Stimulated activated CD4-positive, alpha-beta T cell treated with anti-CD3 and anti-CD28 coated beads, Interleukin-1b, Interleukin-23, amount 100 ng/mL, for 24 hours (primary cell): ENCODE measurements around the gene TMEM119.
"Not testable (repeated sequence)": the region's sequence is repeated elsewhere in the genome, so short reads cannot be mapped to it uniquely, and the experiment has no call there.

Experiments
- DNase-seq, 4 experiments: peaks; one replicate each; pipeline ENCODE4 v3.0.0-alpha.2; 2020; ENCODE audit warnings: low read depth in 4 of 4, low spot score in 1 of 4

TMEM119 gene

GRCh38 chr12:108635201-108635996, 37.5 kb upstream of the TMEM119 start:
- DNase-seq: no peak

- no peak for DNase-seq
Observed at GRCh38 chr12:108634341-108634751, 36.5 kb upstream of the TMEM119 start.

- DNase-seq: peak in 3 of 4 experiments; percentile 42 to 66 (median 65)
Observed at GRCh38 chr12:108633534-108634248, 35.8 kb upstream of the TMEM119 start, which contains the start of gene SELPLG. Gene SELPLG (minus strand): TSS chr12:108633894. CDS start chr12:108624307, 9,587 bp downstream.

- no peak for DNase-seq
Observed at GRCh38 chr12:108633081-108633533, 35.2 kb upstream of the TMEM119 start.

- DNase-seq: not testable (repeated sequence)
Observed at GRCh38 chr12:108631261-108631660, 33.4 kb upstream of the TMEM119 start.

GRCh38 chr12:108630481-108631207, 32.8 kb upstream of the TMEM119 start:
- no peak for DNase-seq

GRCh38 chr12:108629824-108630476, 32.1 kb upstream of the TMEM119 start:
- no peak for DNase-seq

- DNase-seq: no peak
Observed at GRCh38 chr12:108629151-108629550, 31.3 kb upstream of the TMEM119 start.

GRCh38 chr12:108627134-108627920, 29.4 kb upstream of the TMEM119 start:
- DNase-seq: no peak

GRCh38 chr12:108625228-108625627, 27.3 kb upstream of the TMEM119 start:
- DNase-seq: no peak

GRCh38 chr12:108623577-108623976, 25.7 kb upstream of the TMEM119 start:
- DNase-seq: no peak

GRCh38 chr12:108622921-108623514, 25.1 kb upstream of the TMEM119 start:
- DNase-seq: no peak

- DNase-seq: no peak
Observed at GRCh38 chr12:108622421-108622820, 24.5 kb upstream of the TMEM119 start.

- DNase-seq: no peak
Observed at GRCh38 chr12:108621161-108621560, 23.3 kb upstream of the TMEM119 start.

GRCh38 chr12:108620236-108620879, 22.5 kb upstream of the TMEM119 start:
- DNase-seq: no peak

GRCh38 chr12:108619369-108620160, 21.7 kb upstream of the TMEM119 start:
- no peak for DNase-seq

GRCh38 chr12:108618953-108619274, 21.0 kb upstream of the TMEM119 start:
- DNase-seq: not testable (repeated sequence)

GRCh38 chr12:108618079-108618952, 20.4 kb upstream of the TMEM119 start:
- DNase-seq: peak; percentile 62 to 73 (median 64)
